Measurements from ENCODE around the gene SBNO2.
"Not testable (repeated sequence)": the region's sequence is repeated elsewhere in the genome, so short reads cannot be mapped to it uniquely, and the experiment has no call there.

The SBNO2 gene

GRCh38 chr19:1115646-1116420 is 58.2 kb downstream of the SBNO2 start:
- DNase-seq: no peak

GRCh38 chr19:1114728-1115127 is 59.3 kb downstream of the SBNO2 start:
- DNase-seq: not testable (repeated sequence)

GRCh38 chr19:1113986-1114483 is 60.0 kb downstream of the SBNO2 start:
- DNase-seq: no peak

- DNase-seq: no peak
Measured at GRCh38 chr19:1113030-1113985, 60.8 kb downstream of the SBNO2 start.

GRCh38 chr19:1112268-1113029 is 61.6 kb downstream of the SBNO2 start:
- no peak for DNase-seq

GRCh38 chr19:1111641-1112267 is 62.3 kb downstream of the SBNO2 start:
- no peak for DNase-seq

- DNase-seq: no peak
Measured at GRCh38 chr19:1110809-1111640, 63.0 kb downstream of the SBNO2 start.

GRCh38 chr19:1109697-1110671 is 64.1 kb downstream of the SBNO2 start:
- DNase-seq: no peak

- DNase-seq: no peak
Measured at GRCh38 chr19:1109032-1109551, 65.0 kb downstream of the SBNO2 start.

- no peak for DNase-seq
Measured at GRCh38 chr19:1108291-1109031, 65.6 kb downstream of the SBNO2 start.

- DNase-seq: no peak
Measured at GRCh38 chr19:1107661-1108261, 66.3 kb downstream of the SBNO2 start.

GRCh38 chr19:1106841-1107660 is 67.0 kb downstream of the SBNO2 start:
- DNase-seq: no peak

GRCh38 chr19:1105873-1106840 is 67.9 kb downstream of the SBNO2 start:
- no peak for DNase-seq

GRCh38 chr19:1105008-1105872 is 68.8 kb downstream of the SBNO2 start:
- no peak for DNase-seq

GRCh38 chr19:1104311-1105007 is 69.6 kb downstream of the SBNO2 start:
- DNase-seq: peak; percentile 58
